H1 (cell line): ENCODE results near the gene POLN. TPM values are rescaled to one million over a fixed set of nuclear protein-coding genes. Genes with fewer than 3 reads are reported as not detected.

ENCODE experiments used
- SP2 ChIP-seq: IDR thresholded peaks from 2 replicates; pipeline ENCODE4 v1.6.1; 2012; ENCODE audit warnings: mild to moderate bottlenecking, low read length, inconsistent platforms
- polyA plus RNA-seq, 7 experiments: library from polyadenylated mRNA; depleted of rRNA in 3 of 7; stranded (reverse) in 5 of 7; unstranded in 2 of 7; fragments of >200 nt in 5 of 7; fragments of 200-250 nt in 2 of 7; gene quantifications; 1 replicate in 5 of 7; 2 replicates in 1 of 7; 4 replicates in 1 of 7; pipeline versions ENCODE4 v1.2.1 to v1.2.3, GENCODE V29; 2011 to 2013; ENCODE audit warnings: missing spikeins in 2 of 7, mixed read lengths in 2 of 7
- total RNA-seq: library from RNA; stranded (reverse); fragmentation: NEBNext Ultra II Directional; extraction: Animal tissue kit (Norgen Biotek cat#: 25700); gene quantifications from 2 replicates; pipeline ENCODE4 v1.2.1, GENCODE V29; 2021

Gene POLN
- total and polyA plus RNA-seq, 2 of the 8 experiments (the other 6 are each of a cell fraction or from before 2014, with no cell fraction given) = 0.98 to 1.5 TPM

DNA sequence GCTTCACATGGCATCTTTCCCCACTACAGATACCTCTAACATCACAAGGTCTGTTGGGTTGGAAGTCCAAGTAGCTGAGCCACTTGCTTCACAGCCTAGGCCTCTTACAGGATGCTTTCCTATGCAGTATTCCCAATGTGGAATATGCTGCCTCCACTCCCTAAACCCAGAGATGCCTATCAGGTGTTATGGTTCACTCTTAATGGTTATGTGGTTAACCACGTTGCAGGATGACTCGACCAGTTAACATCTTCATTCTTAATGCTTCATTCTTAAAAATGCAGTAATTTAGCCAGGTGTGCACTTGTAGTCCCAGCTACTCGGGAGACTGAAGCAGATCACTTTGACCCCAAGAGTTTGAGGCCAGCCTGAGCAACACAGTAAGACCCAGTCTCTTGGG lies 24.2 kb downstream of the POLN start (continued):
- TF ChIP-seq SP2 = no peak
